Endodermal cell (in vitro differentiated cells): ENCODE data around the gene UQCRC2. TPM values are rescaled to one million over a fixed set of nuclear protein-coding genes. Genes with fewer than 3 reads are reported as not detected.
"Not testable (repeated sequence)": the region's sequence is repeated elsewhere in the genome, so short reads cannot be mapped to it uniquely, and the experiment has no call there.

Experiments used
- DNase-seq: peaks from one replicate; pipeline ENCODE4 v3.0.0-alpha.2; 2017
- H3K27ac ChIP-seq: 2 replicates; pipeline ENCODE4 v1.5.1; 2013; ENCODE audit warnings: mild to moderate bottlenecking, low read depth, low read length, moderate library complexity
- H3K27me3 ChIP-seq: 2 replicates; pipeline ENCODE4 v1.6.1; 2013; ENCODE audit warnings: mild to moderate bottlenecking, low read length, moderate library complexity; ENCODE audit not compliant: insufficient read depth, control insufficient read depth, poor library complexity, severe bottlenecking
- H3K36me3 ChIP-seq: 2 replicates; pipeline ENCODE4 v1.7.0; 2013; ENCODE audit warnings: mild to moderate bottlenecking, low read length, moderate library complexity; ENCODE audit not compliant: control insufficient read depth, insufficient read depth
- H3K4me1 ChIP-seq: one replicate; pipeline ENCODE4 v1.7.0; 2013; ENCODE audit warnings: low read length; ENCODE audit not compliant: control insufficient read depth, insufficient read depth
- H3K4me3 ChIP-seq: 2 replicates; pipeline ENCODE4 v1.5.1; 2013; ENCODE audit warnings: mild to moderate bottlenecking, low read length, moderate library complexity
- H3K9ac ChIP-seq: 2 replicates; pipeline ENCODE4 v1.6.1; 2013; ENCODE audit warnings: mild to moderate bottlenecking, low read length, moderate library complexity; ENCODE audit not compliant: poor library complexity, severe bottlenecking; ENCODE audit errors: extremely low read depth
- H3K9me3 ChIP-seq: 2 replicates; pipeline ENCODE4 v1.6.1; 2013; ENCODE audit warnings: mild to moderate bottlenecking, low read length, moderate library complexity; ENCODE audit not compliant: control insufficient read depth
- H3K27ac Mint-ChIP-seq: 2 replicates; pipeline ENCODE4 v1.8.0; 2020; ENCODE audit warnings: mixed read lengths
- H3K27me3 Mint-ChIP-seq: 2 replicates; pipeline ENCODE4 v1.8.0; 2021; ENCODE audit warnings: mild to moderate bottlenecking, mixed read lengths; ENCODE audit not compliant: insufficient read depth
- H3K36me3 Mint-ChIP-seq: 2 replicates; pipeline ENCODE4 v1.8.0; 2020; ENCODE audit warnings: low read depth, mixed read lengths
- H3K4me1 Mint-ChIP-seq: 2 replicates; pipeline ENCODE4 v1.8.0; 2020; ENCODE audit warnings: mixed read lengths
- H3K4me3 Mint-ChIP-seq: 2 replicates; pipeline ENCODE4 v1.8.0; 2020; ENCODE audit warnings: mild to moderate bottlenecking, moderate library complexity, mixed read lengths
- H3K9me3 Mint-ChIP-seq: 2 replicates; pipeline ENCODE4 v1.8.0; 2020; ENCODE audit warnings: mild to moderate bottlenecking, mixed read lengths
- WGBS, 2 experiments: methylation state at CpG; one replicate each; pipeline versions ENCODE4 v1.1.5 to v1.1.7; 2013; ENCODE audit warnings: missing lambda C conversion rate in 2 of 2, mixed read lengths in 1 of 2; ENCODE audit not compliant: insufficient coverage in 1 of 2, insufficient read length in 1 of 2; 5-methylcytosine and 5-hydroxymethylcytosine counted together
- total RNA-seq, 2 donors: library from RNA; stranded (reverse); fragmentation: NEBNext Ultra II Directional in 1 of 2; extraction: Animal tissue kit (Norgen Biotek cat#: 25700) in 1 of 2; gene quantifications; 2 replicates in 1 of 2; 3 replicates in 1 of 2; pipeline ENCODE4 v1.2.1, GENCODE V29; 2021
- TF ChIP-seq, protein P1 (sequence below): fragments of 200-600 bp; sonication (generic); conservative IDR thresholded peaks from 2 replicates; pipeline ENCODE4 v1.5.0; 2021; ENCODE audit warnings: antibody characterized with exemption, mild to moderate bottlenecking

The UQCRC2 gene
- total RNA-seq, 2 donors from 2014 or later: 167 to 172 TPM

DNA sequence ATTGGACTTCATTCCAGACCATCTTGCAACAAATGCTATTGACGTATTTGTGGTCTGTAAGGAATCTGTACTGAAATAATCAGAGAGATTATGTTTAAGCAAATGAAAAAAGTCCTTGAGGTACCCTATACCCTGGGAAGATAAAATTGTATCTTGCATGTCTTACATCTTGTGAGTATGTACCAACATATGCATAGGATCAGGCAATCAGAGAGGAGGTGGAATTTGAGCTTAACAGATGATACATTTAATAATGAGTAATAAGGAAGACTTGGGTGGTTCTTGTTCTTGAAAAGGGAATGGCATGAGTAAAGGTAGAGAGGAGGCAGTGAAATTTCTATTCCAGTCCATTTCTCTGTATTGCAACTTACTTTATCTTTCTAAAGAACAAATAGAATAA is 65.4 kb downstream of the UQCRC2 start:
- Histone ChIP-seq H3K4me3 (no peak overlapping the region), H3K36me3 (no peaks in the 10 kb centered on the region), H3K9ac (no peak overlapping the region), H3K27me3 (peaks cover 6% of the 10 kb centered on the region), H3K4me1 (peaks cover 16% of the 10 kb centered on the region), H3K27ac (no peak overlapping the region), H3K9me3 (no peaks in the 10 kb centered on the region)
- no peak for DNase-seq
- peaks cover 38% of the 10 kb centered on the region for H3K4me1 Mint-ChIP-seq
- H3K27ac Mint-ChIP-seq: no peak overlapping the region
- H3K36me3 Mint-ChIP-seq: no peaks in the 10 kb centered on the region
- TF ChIP-seq, protein P1, sequence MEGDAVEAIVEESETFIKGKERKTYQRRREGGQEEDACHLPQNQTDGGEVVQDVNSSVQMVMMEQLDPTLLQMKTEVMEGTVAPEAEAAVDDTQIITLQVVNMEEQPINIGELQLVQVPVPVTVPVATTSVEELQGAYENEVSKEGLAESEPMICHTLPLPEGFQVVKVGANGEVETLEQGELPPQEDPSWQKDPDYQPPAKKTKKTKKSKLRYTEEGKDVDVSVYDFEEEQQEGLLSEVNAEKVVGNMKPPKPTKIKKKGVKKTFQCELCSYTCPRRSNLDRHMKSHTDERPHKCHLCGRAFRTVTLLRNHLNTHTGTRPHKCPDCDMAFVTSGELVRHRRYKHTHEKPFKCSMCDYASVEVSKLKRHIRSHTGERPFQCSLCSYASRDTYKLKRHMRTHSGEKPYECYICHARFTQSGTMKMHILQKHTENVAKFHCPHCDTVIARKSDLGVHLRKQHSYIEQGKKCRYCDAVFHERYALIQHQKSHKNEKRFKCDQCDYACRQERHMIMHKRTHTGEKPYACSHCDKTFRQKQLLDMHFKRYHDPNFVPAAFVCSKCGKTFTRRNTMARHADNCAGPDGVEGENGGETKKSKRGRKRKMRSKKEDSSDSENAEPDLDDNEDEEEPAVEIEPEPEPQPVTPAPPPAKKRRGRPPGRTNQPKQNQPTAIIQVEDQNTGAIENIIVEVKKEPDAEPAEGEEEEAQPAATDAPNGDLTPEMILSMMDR: no peak
- no peaks in the 10 kb centered on the region for H3K9me3 Mint-ChIP-seq
- no peak overlapping the region for H3K4me3 Mint-ChIP-seq
- H3K27me3 Mint-ChIP-seq: no peaks in the 10 kb centered on the region
- 100% methylated on average over 1 of the region's 1 CpG for WGBS, 2 experiments

DNA sequence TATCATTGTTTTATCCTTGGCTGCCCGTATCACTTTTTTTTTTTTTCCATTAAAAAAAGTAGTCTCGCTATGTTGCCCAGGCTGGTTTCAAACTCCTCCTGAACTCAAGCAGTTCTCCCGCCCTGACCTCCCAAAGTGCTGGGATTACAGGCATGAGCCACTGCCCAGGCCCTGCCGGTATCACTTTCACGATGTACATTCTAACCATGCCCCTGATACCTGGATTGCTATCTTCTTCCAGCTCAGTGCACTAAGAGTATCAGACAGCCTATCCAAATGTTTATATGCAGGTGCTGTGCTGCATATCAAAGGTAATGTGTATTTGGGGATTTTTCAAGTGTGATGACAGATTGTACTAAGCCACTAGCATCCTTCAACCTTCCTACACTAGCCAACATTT is 69.0 kb downstream of the UQCRC2 start:
- Mint-ChIP-seq H3K4me1 (peaks cover 34% of the 10 kb centered on the region), H3K27me3 (no peaks in the 10 kb centered on the region), H3K9me3 (no peaks in the 10 kb centered on the region), H3K27ac (no peak overlapping the region), H3K36me3 (no peaks in the 10 kb centered on the region), H3K4me3 (no peak overlapping the region)
- H3K27ac ChIP-seq: no peak overlapping the region
- H3K4me1 ChIP-seq: peaks cover 15% of the 10 kb centered on the region
- no peak overlapping the region for H3K9ac ChIP-seq
- DNase-seq: no peak
- H3K9me3 ChIP-seq: no peaks in the 10 kb centered on the region
- TF ChIP-seq, protein P1: no peak
- no peaks in the 10 kb centered on the region for H3K27me3 ChIP-seq
- no peaks in the 10 kb centered on the region for H3K36me3 ChIP-seq
- WGBS, 2 experiments: 80 to 93% methylated on average over 4 to 5 of the region's 5 CpGs
- H3K4me3 ChIP-seq: no peak overlapping the region

DNA sequence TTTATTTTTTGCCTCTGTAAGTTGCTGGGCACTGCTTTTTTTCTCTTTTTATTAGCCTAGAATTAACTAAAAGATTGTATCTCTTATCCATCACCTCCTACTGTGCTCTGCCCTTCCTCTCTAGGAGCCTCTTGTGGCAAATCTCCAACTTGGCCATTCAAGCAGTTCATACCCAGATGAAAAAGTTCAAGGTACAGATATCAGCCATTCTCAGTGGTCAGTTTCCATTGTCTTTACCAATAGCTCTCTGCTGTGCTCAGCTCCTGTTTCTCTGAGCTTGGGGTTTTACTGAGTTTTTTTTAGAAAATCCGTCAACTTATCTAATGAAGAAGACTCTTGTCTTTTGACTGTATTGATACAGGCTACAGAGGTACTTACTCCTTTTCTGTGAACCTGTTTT is 70.3 kb downstream of the UQCRC2 start:
- H3K4me1 ChIP-seq: peaks cover 12% of the 10 kb centered on the region

DNA sequence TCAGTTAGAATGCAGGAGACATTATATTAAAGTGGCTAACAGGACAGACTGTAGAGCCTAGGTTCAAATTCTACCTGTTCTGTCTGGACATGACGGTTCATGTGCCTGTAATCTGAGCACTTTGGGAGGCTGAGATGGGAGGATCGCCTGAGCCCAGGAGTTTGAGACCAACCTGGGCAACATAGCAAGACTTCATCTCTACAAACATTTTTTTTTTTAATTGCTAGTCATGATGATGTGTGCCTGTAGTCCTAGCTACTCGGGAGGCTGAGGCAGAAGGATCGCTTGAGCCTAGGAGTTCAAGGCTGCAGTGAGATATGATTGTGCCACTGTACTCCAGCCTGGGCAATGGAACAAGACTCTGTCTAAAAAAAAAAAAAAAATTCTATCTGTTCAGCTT is 71.6 kb downstream of the UQCRC2 start:
- H3K4me1 Mint-ChIP-seq: peaks cover 34% of the 10 kb centered on the region

More for the DNA sequence above, 70.3 kb downstream of the UQCRC2 start:
- H3K27ac ChIP-seq: no peak overlapping the region
- no peaks in the 10 kb centered on the region for H3K36me3 ChIP-seq
- TF ChIP-seq, protein P1: no peak
- no peak overlapping the region for H3K4me3 Mint-ChIP-seq
- no peaks in the 10 kb centered on the region for H3K36me3 Mint-ChIP-seq
- no peaks in the 10 kb centered on the region for H3K27me3 Mint-ChIP-seq
- no peak overlapping the region for H3K27ac Mint-ChIP-seq
- H3K9me3 Mint-ChIP-seq: no peaks in the 10 kb centered on the region
- no peaks in the 10 kb centered on the region for H3K27me3 ChIP-seq
- 50% methylated on average over 1 of the region's 1 CpG; no CpG with 5 or more reads in 1 of the 2 experiments for WGBS, 2 experiments
- no peak overlapping the region for H3K9ac ChIP-seq
- peaks cover 33% of the 10 kb centered on the region for H3K4me1 Mint-ChIP-seq
- no peaks in the 10 kb centered on the region for H3K9me3 ChIP-seq
- no peak overlapping the region for H3K4me3 ChIP-seq
- no peak for DNase-seq

More for the DNA sequence above, 71.6 kb downstream of the UQCRC2 start:
- not testable (repeated sequence) for H3K27me3 Mint-ChIP-seq, H3K36me3 Mint-ChIP-seq, H3K9me3 Mint-ChIP-seq, DNase-seq, H3K27me3 ChIP-seq, H3K27ac ChIP-seq, H3K4me3 Mint-ChIP-seq, H3K9me3 ChIP-seq, H3K27ac Mint-ChIP-seq, H3K9ac ChIP-seq, H3K4me3 ChIP-seq, H3K36me3 ChIP-seq
- 90 to 100% methylated on average over 2 to 4 of the region's 4 CpGs for WGBS, 2 experiments
- H3K4me1 ChIP-seq: peaks cover 12% of the 10 kb centered on the region
